H9 (cell line): ENCODE measurements around the gene S100A4. TPM values are rescaled to one million over a fixed set of nuclear protein-coding genes. Genes with fewer than 3 reads are reported as not detected.

Source experiments
- DNase-seq: peaks from one replicate; pipeline ENCODE4 v3.0.0-alpha.2; 2017
- H2AFZ ChIP-seq: one replicate; pipeline ENCODE4 v1.6.1; 2013; ENCODE audit warnings: mild to moderate bottlenecking, low read length, control low read depth, moderate library complexity
- H2AK5ac ChIP-seq: 2 replicates; pipeline ENCODE4 v1.6.1; 2013; ENCODE audit warnings: low read length, control low read depth, mixed read lengths; ENCODE audit not compliant: insufficient read length
- H2BK120ac ChIP-seq: one replicate; pipeline ENCODE4 v1.6.1; 2013; ENCODE audit warnings: low read depth, mild to moderate bottlenecking, low read length, control low read depth, inconsistent platforms; ENCODE audit not compliant: poor library complexity, severe bottlenecking
- H2BK12ac ChIP-seq: 2 replicates; pipeline ENCODE4 v1.6.1; 2013; ENCODE audit warnings: low read length, control low read depth, mixed read lengths, low read depth; ENCODE audit not compliant: insufficient read length
- H2BK15ac ChIP-seq: 2 replicates; pipeline ENCODE4 v1.6.1; 2013; ENCODE audit warnings: low read depth, low read length, control low read depth
- H2BK20ac ChIP-seq: one replicate; pipeline ENCODE4 v1.6.1; 2013; ENCODE audit warnings: low read depth, mild to moderate bottlenecking, low read length, control low read depth, inconsistent platforms; ENCODE audit not compliant: poor library complexity, severe bottlenecking
- H2BK5ac ChIP-seq: 2 replicates; pipeline ENCODE4 v1.6.1; 2013; ENCODE audit warnings: low read length, control low read depth, mixed read lengths; ENCODE audit not compliant: insufficient read length
- H3K14ac ChIP-seq: 2 replicates; pipeline ENCODE4 v1.6.1; 2013; ENCODE audit warnings: low read length, control low read depth; ENCODE audit not compliant: insufficient read depth
- H3K18ac ChIP-seq: 2 replicates; pipeline ENCODE4 v1.6.1; 2013; ENCODE audit warnings: low read depth, mild to moderate bottlenecking, mixed read lengths, low read length, control low read depth; ENCODE audit not compliant: insufficient read length
- H3K23ac ChIP-seq: 2 replicates; pipeline ENCODE4 v1.6.1; 2013; ENCODE audit warnings: low read length, control low read depth, mixed read lengths, low read depth; ENCODE audit not compliant: insufficient read length
- H3K23me2 ChIP-seq: 2 replicates; pipeline ENCODE4 v1.6.1; 2013; ENCODE audit warnings: low read depth, mild to moderate bottlenecking, mixed read lengths, low read length, control low read depth; ENCODE audit not compliant: insufficient read length, poor library complexity, severe bottlenecking
- H3K27ac ChIP-seq: 2 replicates; pipeline ENCODE4 v1.5.1; 2013; ENCODE audit warnings: low read length, control low read depth, mixed read lengths, low read depth; ENCODE audit not compliant: insufficient read length
- H3K27me3 ChIP-seq: 2 replicates; pipeline ENCODE4 v1.6.1; 2013; ENCODE audit warnings: low read length, control low read depth, inconsistent platforms; ENCODE audit not compliant: insufficient read depth
- H3K4ac ChIP-seq: 2 replicates; pipeline ENCODE4 v1.6.1; 2013; ENCODE audit warnings: low read depth, mild to moderate bottlenecking, control low read depth, inconsistent platforms, low read length, moderate library complexity
- H3K4me1 ChIP-seq: 2 replicates; pipeline ENCODE4 v1.6.1; 2013; ENCODE audit warnings: low read length, control low read depth, inconsistent platforms; ENCODE audit not compliant: insufficient read depth
- H3K4me2 ChIP-seq: 2 replicates; pipeline ENCODE4 v1.6.1; 2013; ENCODE audit warnings: low read length, control low read depth, mixed read lengths; ENCODE audit not compliant: insufficient read length, insufficient read depth
- H3K56ac ChIP-seq: 2 replicates; pipeline ENCODE4 v1.6.1; 2013; ENCODE audit warnings: low read depth, mild to moderate bottlenecking, mixed read lengths, low read length, control low read depth; ENCODE audit not compliant: insufficient read length
- H3K79me1 ChIP-seq: 2 replicates; pipeline ENCODE4 v1.6.1; 2013; ENCODE audit warnings: low read depth, mild to moderate bottlenecking, moderate library complexity, low read length, control low read depth, inconsistent platforms; ENCODE audit not compliant: insufficient read depth, poor library complexity, severe bottlenecking
- H3K79me2 ChIP-seq: 2 replicates; pipeline ENCODE4 v1.6.1; 2013; ENCODE audit warnings: low read length, control low read depth, inconsistent platforms; ENCODE audit not compliant: insufficient read depth
- H3K9ac ChIP-seq: 2 replicates; pipeline ENCODE4 v1.6.1; 2013; ENCODE audit warnings: low read length, control low read depth, mixed read lengths; ENCODE audit not compliant: insufficient read length; ENCODE audit errors: extremely low read depth
- H3K9me3 ChIP-seq: one replicate; pipeline ENCODE4 v1.6.1; 2013; ENCODE audit warnings: low read depth, low read length, inconsistent platforms; ENCODE audit not compliant: control insufficient read depth
- H3T11ph ChIP-seq: one replicate; pipeline ENCODE4 v1.6.1; 2013; ENCODE audit warnings: mild to moderate bottlenecking, low read length, control low read depth, inconsistent platforms
- H4K20me1 ChIP-seq: one replicate; pipeline ENCODE4 v1.6.1; 2013; ENCODE audit not compliant: control insufficient read depth, insufficient read length, insufficient read depth
- H4K5ac ChIP-seq: 2 replicates; pipeline ENCODE4 v1.6.1; 2013; ENCODE audit warnings: low read depth, mild to moderate bottlenecking, mixed read lengths, low read length, control low read depth; ENCODE audit not compliant: insufficient read length
- H4K8ac ChIP-seq: replicated peaks from 2 replicates; pipeline ENCODE4 v1.6.1; 2013; ENCODE audit warnings: low read length, control low read depth, mixed read lengths, low read depth; ENCODE audit not compliant: insufficient read length
- H4K91ac ChIP-seq: 2 replicates; pipeline ENCODE4 v1.6.1; 2013; ENCODE audit warnings: low read depth, mild to moderate bottlenecking, moderate library complexity, mixed read lengths, low read length, control low read depth; ENCODE audit not compliant: insufficient read length
- H3K27ac Mint-ChIP-seq, 3 experiments: 2 replicates in 2 of 3; 3 replicates in 1 of 3; pipeline ENCODE4 v1.8.0; 2020 to 2021; ENCODE audit warnings: mixed read lengths in 3 of 3, mild to moderate bottlenecking in 1 of 3, moderate library complexity in 1 of 3
- H3K27me3 Mint-ChIP-seq: 2 replicates; pipeline ENCODE4 v1.8.0; 2021; ENCODE audit warnings: low read depth, mild to moderate bottlenecking, moderate library complexity, mixed read lengths
- H3K36me3 Mint-ChIP-seq, 3 experiments: 2 replicates in 2 of 3; 3 replicates in 1 of 3; pipeline ENCODE4 v1.8.0; 2020 to 2021; ENCODE audit warnings: low read depth in 3 of 3, mixed read lengths in 3 of 3; ENCODE audit not compliant: insufficient read depth in 1 of 3
- H3K4me1 Mint-ChIP-seq, 2 experiments: 2 replicates each; pipeline ENCODE4 v1.8.0; 2020; ENCODE audit warnings: mixed read lengths in 2 of 2
- H3K4me3 Mint-ChIP-seq, 2 experiments: 2 replicates in 1 of 2; 3 replicates in 1 of 2; pipeline ENCODE4 v1.8.0; 2020 to 2021; ENCODE audit warnings: mild to moderate bottlenecking in 2 of 2, mixed read lengths in 2 of 2, moderate library complexity in 1 of 2
- H3K9me3 Mint-ChIP-seq, 2 experiments: 2 replicates in 1 of 2; 3 replicates in 1 of 2; pipeline ENCODE4 v1.8.0; 2020; ENCODE audit warnings: mild to moderate bottlenecking in 2 of 2, mixed read lengths in 2 of 2, moderate library complexity in 1 of 2
- CTCF ChIP-seq: fragments of 200-600 bp; sonication (generic); conservative IDR thresholded peaks from 3 replicates; pipeline ENCODE4 v1.8.0; 2021; ENCODE audit warnings: antibody characterized with exemption, mild to moderate bottlenecking
- WGBS: extraction: QIAGEN DNeasy Blood & Tissue Kit; methylation state at CpG from one replicate; pipeline ENCODE4 v1.1.7; 2013; ENCODE audit warnings: missing lambda C conversion rate, low lambda C conversion rate, mixed read lengths; ENCODE audit not compliant: insufficient read length; ENCODE audit errors: extremely low coverage; 5-methylcytosine and 5-hydroxymethylcytosine counted together
- total RNA-seq: library from RNA; stranded (reverse); gene quantifications from 2 replicates; pipeline ENCODE4 v1.2.1, GENCODE V29; 2021

The S100A4 gene
- total RNA-seq, 1 experiment from 2014 or later = 9.0 TPM

DNA sequence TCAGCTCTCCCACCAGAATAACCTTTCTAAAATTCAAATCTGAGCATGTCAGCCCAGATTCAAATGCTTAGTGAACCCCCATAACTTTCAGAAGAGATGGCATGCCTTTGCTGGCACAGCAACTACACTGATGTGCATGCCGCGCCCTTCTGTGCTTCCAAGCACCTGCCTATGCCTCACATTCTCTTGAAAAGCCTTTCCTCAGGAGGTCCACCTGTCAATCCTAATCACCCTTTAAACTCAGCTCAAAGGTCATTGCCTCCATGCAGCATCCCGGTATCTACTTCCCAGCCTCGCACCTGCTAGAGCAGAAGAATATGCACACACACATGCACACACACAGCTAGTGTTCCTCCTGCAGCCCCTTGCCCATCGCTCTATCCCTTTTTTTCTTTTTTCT is 25.3 kb upstream of the S100A4 start:
- Histone ChIP-seq H4K8ac (no peak overlapping the region), H2BK12ac (no peak overlapping the region), H3K79me1 (no peaks in the 10 kb centered on the region), H3K9me3 (no peaks in the 10 kb centered on the region), H2BK120ac (no peak overlapping the region), H2BK15ac (no peak overlapping the region), H3K23me2 (no peaks in the 10 kb centered on the region), H4K5ac (no peak overlapping the region), H3T11ph (no peak overlapping the region), H3K14ac (no peak overlapping the region), H2AFZ (no peak overlapping the region), H3K4ac (no peak overlapping the region), H2BK20ac (no peak overlapping the region), H4K91ac (no peak overlapping the region), H3K27ac (no peak overlapping the region), H2AK5ac (no peak overlapping the region), H3K18ac (no peak overlapping the region), H4K20me1 (peaks cover 3% of the 10 kb centered on the region), H3K4me2 (no peak overlapping the region), H3K4me1 (peaks cover 6% of the 10 kb centered on the region; the same call in 1 of the 2 replicates), H3K27me3 (no peaks in the 10 kb centered on the region), H3K56ac (no peak overlapping the region), H3K23ac (no peak overlapping the region), H2BK5ac (no peak overlapping the region), H3K79me2 (no peaks in the 10 kb centered on the region), H3K9ac (no peak overlapping the region)
- Mint-ChIP-seq H3K27me3 (peaks cover 15% of the 10 kb centered on the region), H3K9me3 (peaks cover 12 to 15% of the 10 kb centered on the region in 2 experiments; a peak in 4 of 5 replicates), H3K4me1 (peaks cover 28 to 30% of the 10 kb centered on the region in 2 experiments), H3K27ac (no peak overlapping the region), H3K36me3 (peaks cover 0 to 6% (median 0%) of the 10 kb centered on the region in 3 experiments; a peak in 2 of 7 replicates), H3K4me3 (no peak overlapping the region)
- TF ChIP-seq CTCF = no peak
- no CpG with 5 or more reads among the region's 5 CpGs for WGBS
- DNase-seq = no peak
